Uterus (tissue), 4 donors: ENCODE measurements around the gene PRKAG2. TPM values are rescaled to one million over a fixed set of nuclear protein-coding genes. Genes with fewer than 3 reads are reported as not detected.

Source experiments
- DNase-seq, 2 donors: peaks; one replicate each; pipeline ENCODE4 v3.0.0-alpha.2; 2019 to 2020
- H3K27ac ChIP-seq, 2 donors: fragments of 200-600 bp; sonication (generic); 1 replicate in 1 of 2; 2 replicates in 1 of 2; pipeline ENCODE4 v1.5.1; 2016 to 2018
- H3K27me3 ChIP-seq, 2 donors: fragments of 200-600 bp; sonication (generic); one replicate each; pipeline ENCODE4 v1.5.1; 2018 to 2019; ENCODE audit warnings: control low read depth in 1 of 2
- H3K36me3 ChIP-seq, 2 donors: fragments of 200-600 bp; sonication (generic); one replicate each; pipeline ENCODE4 v1.5.1; 2019; ENCODE audit warnings: control low read depth in 1 of 2
- H3K4me1 ChIP-seq, 2 donors: fragments of 200-600 bp; sonication (generic); one replicate each; pipeline ENCODE4 v1.5.1; 2018 to 2019; ENCODE audit warnings: control low read depth in 1 of 2
- H3K4me3 ChIP-seq, 2 donors: fragments of 200-600 bp; sonication (generic); 1 replicate in 1 of 2; 2 replicates in 1 of 2; pipeline ENCODE4 v1.5.1; 2018 to 2019; ENCODE audit warnings: mild to moderate bottlenecking in 1 of 2
- H3K9me3 ChIP-seq, 2 donors: fragments of 200-600 bp; sonication (generic); one replicate each; pipeline ENCODE4 v1.5.1; 2019; ENCODE audit warnings: control low read depth in 1 of 2
- POLR2A ChIP-seq, 2 donors: fragments of 450-650 bp; IDR thresholded peaks; one replicate each; pipeline ENCODE4 v1.6.1; 2016; ENCODE audit warnings: antibody characterized with exemption in 2 of 2, mild to moderate bottlenecking in 1 of 2, moderate library complexity in 1 of 2
- intact Hi-C: fragments of 100-400 bp; cut with DNase I; formaldehyde crosslinking; loops from one replicate; pipeline ENCODE4 v1.15.1; 2023; ENCODE audit warnings: low total_unique reads
- total RNA-seq, 4 donors: library from RNA; depleted of rRNA in 3 of 4; stranded (reverse); fragments of >200 nt in 3 of 4; gene quantifications; one replicate each; pipeline versions ENCODE4 v1.1.0 to v1.2.4, GENCODE V29; 2014 to 2023
- TF ChIP-seq, protein P1 (sequence below), 4 experiments: fragments of 200-600 bp in 2 of 4; fragments of 450-650 bp in 2 of 4; sonication (generic) in 2 of 4; IDR thresholded peaks; one replicate each; pipeline ENCODE4 v1.5.1; 2016 to 2019; ENCODE audit warnings: antibody characterized with exemption in 4 of 4, mild to moderate bottlenecking in 2 of 4, moderate library complexity in 1 of 4
- donor health status: DM: yes; HTN: yes; CAD: no.

The PRKAG2 gene
- total RNA-seq, 4 donors from 2014 or later, result 15.1 to 66.2 (median 33.6) TPM

DNA sequence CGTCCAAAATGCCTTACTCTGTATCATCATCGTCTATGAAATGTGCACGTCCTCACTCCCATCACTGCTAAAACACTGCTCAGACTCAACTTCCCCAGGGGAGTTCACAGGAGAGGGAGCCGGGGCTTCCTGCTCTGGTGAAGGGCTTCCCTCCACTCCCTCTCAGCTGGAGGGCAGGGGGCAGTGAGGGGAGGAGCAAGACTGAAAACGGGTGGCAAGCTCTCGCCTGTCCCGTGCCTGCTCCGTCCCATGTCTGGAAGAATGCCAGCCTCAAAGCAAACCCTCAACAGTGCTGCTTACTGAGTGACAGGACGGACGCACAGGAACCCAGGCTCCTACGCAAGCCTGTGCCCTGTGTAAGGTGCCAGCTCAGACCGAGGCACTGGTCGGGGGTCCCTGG, 25.1 kb downstream of the PRKAG2 start:
- no peak overlapping the region for H3K4me3 ChIP-seq
- no peaks in the 10 kb centered on the region for H3K4me1 ChIP-seq
- TF ChIP-seq, protein P1, sequence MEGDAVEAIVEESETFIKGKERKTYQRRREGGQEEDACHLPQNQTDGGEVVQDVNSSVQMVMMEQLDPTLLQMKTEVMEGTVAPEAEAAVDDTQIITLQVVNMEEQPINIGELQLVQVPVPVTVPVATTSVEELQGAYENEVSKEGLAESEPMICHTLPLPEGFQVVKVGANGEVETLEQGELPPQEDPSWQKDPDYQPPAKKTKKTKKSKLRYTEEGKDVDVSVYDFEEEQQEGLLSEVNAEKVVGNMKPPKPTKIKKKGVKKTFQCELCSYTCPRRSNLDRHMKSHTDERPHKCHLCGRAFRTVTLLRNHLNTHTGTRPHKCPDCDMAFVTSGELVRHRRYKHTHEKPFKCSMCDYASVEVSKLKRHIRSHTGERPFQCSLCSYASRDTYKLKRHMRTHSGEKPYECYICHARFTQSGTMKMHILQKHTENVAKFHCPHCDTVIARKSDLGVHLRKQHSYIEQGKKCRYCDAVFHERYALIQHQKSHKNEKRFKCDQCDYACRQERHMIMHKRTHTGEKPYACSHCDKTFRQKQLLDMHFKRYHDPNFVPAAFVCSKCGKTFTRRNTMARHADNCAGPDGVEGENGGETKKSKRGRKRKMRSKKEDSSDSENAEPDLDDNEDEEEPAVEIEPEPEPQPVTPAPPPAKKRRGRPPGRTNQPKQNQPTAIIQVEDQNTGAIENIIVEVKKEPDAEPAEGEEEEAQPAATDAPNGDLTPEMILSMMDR (IDR thresholded peaks at IDR 0.05), result no peak
- no peak for TF ChIP-seq POLR2A (IDR thresholded peaks at IDR 0.05)
- no peaks in the 10 kb centered on the region for H3K27me3 ChIP-seq
- no peak for DNase-seq
- intact Hi-C loops, result no loop called here
- H3K36me3 ChIP-seq, result no peaks in the 10 kb centered on the region
- H3K9me3 ChIP-seq, result no peaks in the 10 kb centered on the region
- no peak overlapping the region for H3K27ac ChIP-seq

- no peaks in the 10 kb centered on the region for H3K9me3 ChIP-seq
- TF ChIP-seq, protein P1 (IDR thresholded peaks at IDR 0.05), result no peak
- TF ChIP-seq POLR2A (IDR thresholded peaks at IDR 0.05), result no peak
- H3K4me3 ChIP-seq, result no peak overlapping the region
- H3K27ac ChIP-seq, result no peak overlapping the region
- no peaks in the 10 kb centered on the region for H3K27me3 ChIP-seq
- no peaks in the 10 kb centered on the region for H3K4me1 ChIP-seq
- no peak for DNase-seq
- intact Hi-C loops, result no loop called here
- H3K36me3 ChIP-seq, result no peaks in the 10 kb centered on the region
Observed at GRCh38 chr7:151851145-151851751, 25.7 kb downstream of the PRKAG2 start.

DNA sequence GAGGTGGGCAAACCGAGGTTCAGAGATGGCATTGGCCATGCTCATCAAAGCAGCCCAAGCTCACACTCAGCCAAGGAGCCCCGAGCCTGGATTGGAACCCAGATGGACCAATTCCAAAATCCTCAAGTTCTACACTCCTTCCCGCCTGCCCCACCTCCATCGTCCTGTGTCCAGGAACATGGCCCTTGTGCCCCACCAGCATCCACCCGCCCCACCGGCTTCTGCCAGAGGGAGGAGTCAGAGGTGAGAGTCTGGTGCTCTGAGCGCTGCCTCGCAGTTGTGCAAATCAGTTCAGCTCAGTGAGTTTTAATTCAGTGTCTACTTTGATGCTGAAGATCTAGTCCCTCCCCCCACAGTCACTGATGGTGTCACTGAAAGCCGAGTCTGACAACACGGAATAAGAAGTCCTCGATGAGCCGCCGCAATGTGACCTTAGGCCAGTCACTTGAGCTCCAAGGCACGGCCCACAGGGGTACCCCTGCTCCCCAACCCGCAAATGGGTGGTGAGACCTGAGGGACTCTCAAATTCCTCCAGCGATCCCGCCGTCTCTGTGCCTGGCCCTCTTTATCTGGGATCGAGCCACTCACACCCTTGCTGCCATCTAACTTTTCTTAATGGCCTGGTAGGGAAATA, 26.3 kb downstream of the PRKAG2 start:
- DNase-seq, result no peak
- Histone ChIP-seq H3K4me1 (no peaks in the 10 kb centered on the region), H3K9me3 (no peaks in the 10 kb centered on the region), H3K4me3 (no peak overlapping the region), H3K27me3 (no peaks in the 10 kb centered on the region), H3K36me3 (no peaks in the 10 kb centered on the region), H3K27ac (no peak overlapping the region)
- TF ChIP-seq, protein P1 (IDR thresholded peaks at IDR 0.05), result no peak
- no peak for TF ChIP-seq POLR2A (IDR thresholded peaks at IDR 0.05)
- intact Hi-C loops, result no loop called here

DNA sequence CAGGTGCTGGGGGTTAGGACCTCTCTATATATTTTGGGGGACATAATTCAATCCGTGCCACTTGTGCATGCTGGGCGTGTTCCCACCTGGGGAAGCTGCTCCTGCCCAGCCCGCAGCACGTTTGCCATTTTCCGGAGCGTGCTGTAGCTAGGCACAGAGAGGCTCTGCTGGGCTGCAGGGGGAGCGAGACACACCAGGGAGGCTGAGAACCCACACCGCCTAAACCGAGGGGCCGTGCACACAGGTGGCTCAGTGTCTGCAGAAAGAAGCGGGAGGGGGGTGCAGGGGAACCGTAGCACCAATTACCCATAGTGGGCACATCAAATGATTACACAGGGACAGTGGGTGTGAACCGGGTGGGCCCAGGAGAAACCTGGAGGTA, 27.0 kb downstream of the PRKAG2 start:
- intact Hi-C loops, result no loop called here
- Histone ChIP-seq H3K4me3 (no peak overlapping the region), H3K27me3 (no peaks in the 10 kb centered on the region), H3K27ac (no peak overlapping the region), H3K36me3 (no peaks in the 10 kb centered on the region), H3K9me3 (no peaks in the 10 kb centered on the region), H3K4me1 (no peaks in the 10 kb centered on the region)
- DNase-seq, result no peak
- no peak for TF ChIP-seq POLR2A (IDR thresholded peaks at IDR 0.05)
- TF ChIP-seq, protein P1 (IDR thresholded peaks at IDR 0.05), result no peak

GRCh38 chr7:151849008-151849878, 27.7 kb downstream of the PRKAG2 start:
- intact Hi-C loops, result no loop called here
- Histone ChIP-seq H3K36me3 (no peaks in the 10 kb centered on the region), H3K9me3 (no peaks in the 10 kb centered on the region), H3K4me3 (no peak overlapping the region), H3K27ac (no peak overlapping the region), H3K4me1 (no peaks in the 10 kb centered on the region), H3K27me3 (no peaks in the 10 kb centered on the region)
- DNase-seq, result no peak
- TF ChIP-seq, protein P1 (IDR thresholded peaks at IDR 0.05), result no peak
- no peak for TF ChIP-seq POLR2A (IDR thresholded peaks at IDR 0.05)
